Pancreas (tissue), 10 donors: ENCODE data around the gene TM4SF1. TPM values are rescaled to one million over a fixed set of nuclear protein-coding genes. Genes with fewer than 3 reads are reported as not detected.

Source experiments
- ATAC-seq, 4 donors: fragments of 200-7000 bp; cut with Tn5 transposase; one replicate each; pipeline versions ENCODE4 v1.8.0 to v1.9.1; 2020; ENCODE audit warnings: mild to moderate bottlenecking in 4 of 4, moderate library complexity in 4 of 4
- DNase-seq, 6 donors: peaks; one replicate each; pipeline ENCODE4 v3.0.0-alpha.2; 2020
- FAIRE-seq: peaks from 2 replicates; lab custom pipeline; 2012; peaks lifted over from hg19 to GRCh38; lab: Jason Lieb, UNC
- H3K27ac ChIP-seq, 4 donors: fragments of 200-600 bp; sonication (generic); 1 replicate in 3 of 4; 2 replicates in 1 of 4; pipeline versions ENCODE4 v1.5.0 to v1.8.0; 2020
- H3K27me3 ChIP-seq, 4 donors: fragments of 200-600 bp; one replicate each; pipeline ENCODE4 v1.8.0; 2021
- H3K36me3 ChIP-seq, 3 donors: fragments of 200-600 bp; sonication (generic) in 1 of 3; one replicate each; pipeline versions ENCODE4 v1.5.0 to v1.8.0; 2020 to 2021
- H3K4me1 ChIP-seq, 3 donors: fragments of 200-600 bp; one replicate each; pipeline ENCODE4 v1.8.0; 2021
- H3K4me3 ChIP-seq, 4 donors: fragments of 200-600 bp; sonication (generic) in 2 of 4; one replicate each; pipeline versions ENCODE4 v1.5.0 to v1.8.0; 2020 to 2021
- H3K9me3 ChIP-seq, 4 donors: fragments of 200-600 bp; one replicate each; pipeline ENCODE4 v1.8.0; 2021
- CTCF ChIP-seq, 4 donors: fragments of 200-600 bp; sonication (generic) in 3 of 4; IDR thresholded peaks; one replicate each; pipeline versions ENCODE4 v1.5.0 to v1.8.0; 2021; ENCODE audit warnings: antibody characterized with exemption in 4 of 4
- WGBS, 2 donors: extraction: QIAGEN DNeasy Blood & Tissue Kit; methylation state at CpG; one replicate each; pipeline ENCODE4 v1.1.7; 2013; 5-methylcytosine and 5-hydroxymethylcytosine counted together
- intact Hi-C, 3 donors: fragments of 100-400 bp; cut with DNase I; formaldehyde crosslinking; loops; one replicate each; pipeline versions ENCODE4 v1.11.1 to v1.14.2; 2022
- polyA plus RNA-seq, 2 donors: library from polyadenylated mRNA; stranded (reverse); fragments of 200-250 nt; gene quantifications; one replicate each; pipeline ENCODE4 v1.2.3, GENCODE V29; 2013
- total RNA-seq, 6 donors: library from RNA; stranded (reverse); fragmentation: NEBNext Ultra II Directional in 4 of 6; extraction: Animal tissue kit (Norgen Biotek cat#: 25700) in 4 of 6; gene quantifications; one replicate each; pipeline versions ENCODE4 v1.2.1 to v1.2.4, GENCODE V29; 2021 to 2023
- donor health status: healthy with polysubstance abuse.
- donor health status: DM: no; HTN: no; CAD: no; lungs with moderate emphysema.
- donor health status: DM: no; HTN: no; CAD: no.
- donor health status: control.
- donor health status: control.
- donor health status: Bipolar disorder and iron deficiency.
- donor health status: DM: yes; HTN: yes; CAD: no.
- donor health status: DM: no; HTN: no; CAD: no.
- donor health status: DM: no; HTN: no; CAD: no.
- donor health status: DM: yes; HTN: yes; CAD: no.

TM4SF1 gene
- total and polyA plus RNA-seq, 8 donors: 53.7 to 226 (median 98.4) TPM

GRCh38 chr3:149419816-149420215, 42.4 kb upstream of the TM4SF1 start:
- 96% methylated on average over 4 of the region's 4 CpGs for WGBS, 2 donors
- Histone ChIP-seq H3K36me3 (no peaks in the 10 kb centered on the region), H3K4me1 (peaks cover 0 to 3% (median 0%) of the 10 kb centered on the region in 3 donors), H3K4me3 (no peak overlapping the region), H3K9me3 (no peaks in the 10 kb centered on the region), H3K27ac (no peak overlapping the region), H3K27me3 (no peaks in the 10 kb centered on the region)
- ATAC-seq: no peak
- DNase-seq: no peak
- intact Hi-C loops: no loop called here
- no peak for FAIRE-seq
- no peak for TF ChIP-seq CTCF (IDR thresholded peaks at IDR 0.05)

- WGBS, 2 donors: 65 to 66% methylated on average over 2 of the region's 2 CpGs
Observed at GRCh38 chr3:149417727-149418126, 40.3 kb upstream of the TM4SF1 start.

GRCh38 chr3:149417174-149417573, 39.7 kb upstream of the TM4SF1 start:
- H3K36me3 ChIP-seq: no peaks in the 10 kb centered on the region
- no peaks in the 10 kb centered on the region for H3K9me3 ChIP-seq
- DNase-seq: no peak
- peak in 2 of 4 donors; percentile 38 to 51 for ATAC-seq
- 48 to 50% methylated on average over 3 of the region's 3 CpGs for WGBS, 2 donors
- no peak overlapping the region for H3K27ac ChIP-seq
- intact Hi-C loops: no loop called here
- no peak for TF ChIP-seq CTCF (IDR thresholded peaks at IDR 0.05)
- FAIRE-seq: no peak
- H3K27me3 ChIP-seq: no peaks in the 10 kb centered on the region
- peaks cover 0 to 4% (median 3%) of the 10 kb centered on the region in 3 donors for H3K4me1 ChIP-seq
- H3K4me3 ChIP-seq: no peak overlapping the region

More at GRCh38 chr3:149417727-149418126, 40.3 kb upstream of the TM4SF1 start:
- H3K27me3 ChIP-seq: no peaks in the 10 kb centered on the region
- no peaks in the 10 kb centered on the region for H3K36me3 ChIP-seq
- H3K4me1 ChIP-seq: peaks cover 0 to 3% (median under 1%) of the 10 kb centered on the region in 3 donors
- intact Hi-C loops: no loop called here
- ATAC-seq (no peak), DNase-seq (no peak), FAIRE-seq (no peak)
- no peak for TF ChIP-seq CTCF (IDR thresholded peaks at IDR 0.05)
- H3K27ac ChIP-seq: no peak overlapping the region
- no peak overlapping the region for H3K4me3 ChIP-seq
- H3K9me3 ChIP-seq: no peaks in the 10 kb centered on the region

- FAIRE-seq (no peak), ATAC-seq (peak in 1 of 4 donors; percentile 30), DNase-seq (no peak)
- no peaks in the 10 kb centered on the region for H3K9me3 ChIP-seq
- no peak overlapping the region for H3K27ac ChIP-seq
- no peak overlapping the region for H3K4me3 ChIP-seq
- no peak for TF ChIP-seq CTCF (IDR thresholded peaks at IDR 0.05)
- intact Hi-C loops: no loop called here
- H3K27me3 ChIP-seq: no peaks in the 10 kb centered on the region
- peaks cover 0 to 4% (median 3%) of the 10 kb centered on the region in 3 donors for H3K4me1 ChIP-seq
- WGBS, 2 donors: 79 to 83% methylated on average over 2 of the region's 2 CpGs
- no peaks in the 10 kb centered on the region for H3K36me3 ChIP-seq
Observed at GRCh38 chr3:149415484-149415883, 38.0 kb upstream of the TM4SF1 start.

GRCh38 chr3:149414557-149415231, 37.2 kb upstream of the TM4SF1 start:
- no peak for TF ChIP-seq CTCF (IDR thresholded peaks at IDR 0.05)
- FAIRE-seq: no peak
- Histone ChIP-seq H3K4me1 (peaks cover 0 to 4% (median 3%) of the 10 kb centered on the region in 3 donors), H3K9me3 (no peaks in the 10 kb centered on the region), H3K4me3 (no peak overlapping the region), H3K36me3 (no peaks in the 10 kb centered on the region), H3K27ac (no peak overlapping the region), H3K27me3 (no peaks in the 10 kb centered on the region)
- intact Hi-C loops: no loop called here
- no peak for DNase-seq
- ATAC-seq: peak in 1 of 4 donors; percentile 58
- WGBS, 2 donors: 96 to 99% methylated on average over 1 of the region's 1 CpG
